HepG2 (cell line): ENCODE results near the gene ITGB2. TPM values are rescaled to one million over a fixed set of nuclear protein-coding genes. Genes with fewer than 3 reads are reported as not detected.

Experiments
- ARNTL ChIP-seq: sonication (generic); formaldehyde crosslinking; IDR thresholded peaks from 2 replicates; pipeline ENCODE4 v1.4.0; 2020; ENCODE audit warnings: mild to moderate bottlenecking, missing genetic modification reagents
- KLF15 ChIP-seq: sonication (generic); formaldehyde crosslinking; IDR thresholded peaks from 2 replicates; pipeline ENCODE4 v1.8.1; 2023; ENCODE audit warnings: borderline replicate concordance, mild to moderate bottlenecking, inconsistent platforms, missing genetic modification reagents, mixed read lengths
- MBD4 ChIP-seq: IDR thresholded peaks from 2 replicates; pipeline ENCODE4 v1.6.1; 2012; ENCODE audit warnings: low read length, inconsistent platforms, borderline replicate concordance
- MZF1 ChIP-seq: sonication (generic); formaldehyde crosslinking; IDR thresholded peaks from 2 replicates; pipeline ENCODE4 v1.8.1; 2023; ENCODE audit warnings: mild to moderate bottlenecking, missing genetic modification reagents, borderline replicate concordance
- SMAD3 ChIP-seq: sonication (generic); formaldehyde crosslinking; IDR thresholded peaks from 2 replicates; pipeline ENCODE4 v1.4.0; 2020; ENCODE audit warnings: missing genetic modification reagents
- SNRNP70 ChIP-seq: fragments of 200-400 bp; formaldehyde crosslinking; IDR thresholded peaks from 2 replicates; pipeline ENCODE4 v1.6.1; 2017; ENCODE audit warnings: mild to moderate bottlenecking, low read depth, low read length, moderate library complexity
- ZMYM4 ChIP-seq: sonication (generic); formaldehyde crosslinking; IDR thresholded peaks from 2 replicates; pipeline ENCODE4 v1.8.1; 2023; ENCODE audit warnings: mild to moderate bottlenecking, missing genetic modification reagents
- ZNF256 ChIP-seq: sonication (generic); formaldehyde crosslinking; conservative IDR thresholded peaks from 2 replicates; pipeline ENCODE4 v1.4.0; 2020; ENCODE audit warnings: missing genetic modification reagents
- ZNF30 ChIP-seq: sonication (generic); formaldehyde crosslinking; IDR thresholded peaks from 2 replicates; pipeline ENCODE4 v1.5.0; 2020; ENCODE audit warnings: mild to moderate bottlenecking, missing genetic modification reagents
- ZNF777 ChIP-seq: sonication (generic); formaldehyde crosslinking; IDR thresholded peaks from 2 replicates; pipeline ENCODE4 v1.4.0; 2020; ENCODE audit warnings: missing genetic modification reagents
- polyA plus RNA-seq, 8 experiments: library from polyadenylated mRNA; depleted of rRNA in 3 of 8; stranded (reverse) in 7 of 8; unstranded in 1 of 8; fragments of >200 nt; fragmentation: Illumina TruSeq in 4 of 8; extraction: Trizol in 4 of 8; gene quantifications; 2 replicates each; pipeline versions ENCODE4 v1.2.1 to v1.2.3, GENCODE V29; 2011 to 2016; ENCODE audit warnings: low read depth in 4 of 8, missing spikeins in 1 of 8, mixed read lengths in 1 of 8; ENCODE audit not compliant: insufficient read depth in 1 of 8
- total RNA-seq, 5 experiments: library from RNA; depleted of rRNA; stranded (reverse); fragments of >200 nt; fragmentation: Illumina TruSeq; extraction: Trizol; gene quantifications; 2 replicates each; pipeline ENCODE4 v1.2.3, GENCODE V29; 2016; ENCODE audit warnings: low read depth in 1 of 5
- TF ChIP-seq, protein P1 (sequence below), 2 experiments: fragments of 450-650 bp in 1 of 2; sonication (generic) in 1 of 2; formaldehyde crosslinking in 1 of 2; IDR thresholded peaks; 2 replicates each; pipeline versions ENCODE4 v1.6.1 to v1.8.0; 2016 to 2022; ENCODE audit warnings: antibody characterized with exemption in 1 of 2, mild to moderate bottlenecking in 1 of 2, missing genetic modification reagents in 1 of 2
- TF ChIP-seq, protein P2 (sequence below): sonication (generic); formaldehyde crosslinking; IDR thresholded peaks from 2 replicates; pipeline ENCODE4 v1.4.0; 2020; ENCODE audit warnings: missing genetic modification reagents
- TF ChIP-seq, protein P3 (sequence below): sonication (generic); formaldehyde crosslinking; IDR thresholded peaks from 2 replicates; pipeline ENCODE4 v1.4.0; 2020; ENCODE audit warnings: missing genetic modification reagents

ITGB2 gene
- total and polyA plus RNA-seq, 2 of the 13 experiments (the other 11 are each of a cell fraction or from before 2014, with no cell fraction given), result 4.2 to 18.0 TPM

DNA sequence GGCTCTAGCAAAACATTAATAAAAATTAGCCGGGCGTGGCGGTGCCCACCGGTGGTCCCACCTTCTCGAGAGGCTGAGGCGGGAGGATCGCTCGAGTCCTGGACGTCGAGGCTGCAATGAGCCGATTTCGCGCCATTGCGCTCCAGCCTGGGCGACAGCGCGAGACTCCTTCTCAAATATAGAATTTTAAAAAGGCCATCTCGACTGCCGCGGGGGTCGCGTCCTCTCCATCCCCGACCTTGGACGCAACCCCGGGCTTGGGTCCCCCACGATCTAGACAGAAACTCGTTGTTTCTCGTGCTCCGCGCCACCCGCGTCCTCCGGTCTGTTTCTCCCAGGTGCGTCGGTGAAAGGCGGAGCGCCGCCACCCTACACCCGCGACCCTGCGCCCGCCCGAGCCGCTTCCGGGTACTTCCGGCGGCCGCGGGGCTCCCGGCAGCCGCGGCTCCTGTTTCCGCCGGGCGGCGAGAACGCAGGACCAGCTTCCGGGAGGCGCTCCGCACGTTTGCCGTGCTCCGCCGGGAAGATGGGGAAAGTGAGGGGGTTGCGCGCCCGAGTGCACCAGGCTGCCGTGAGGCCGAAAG lies 18.9 kb upstream of the ITGB2 start, which contains the start of gene SLX9 (continued):
- TF ChIP-seq ZMYM4 (CRISPR knock-in tag), result 0 out of 2 replicates have a peak, but pooled peaks have one; percentile 56
- TF ChIP-seq, protein P1, sequence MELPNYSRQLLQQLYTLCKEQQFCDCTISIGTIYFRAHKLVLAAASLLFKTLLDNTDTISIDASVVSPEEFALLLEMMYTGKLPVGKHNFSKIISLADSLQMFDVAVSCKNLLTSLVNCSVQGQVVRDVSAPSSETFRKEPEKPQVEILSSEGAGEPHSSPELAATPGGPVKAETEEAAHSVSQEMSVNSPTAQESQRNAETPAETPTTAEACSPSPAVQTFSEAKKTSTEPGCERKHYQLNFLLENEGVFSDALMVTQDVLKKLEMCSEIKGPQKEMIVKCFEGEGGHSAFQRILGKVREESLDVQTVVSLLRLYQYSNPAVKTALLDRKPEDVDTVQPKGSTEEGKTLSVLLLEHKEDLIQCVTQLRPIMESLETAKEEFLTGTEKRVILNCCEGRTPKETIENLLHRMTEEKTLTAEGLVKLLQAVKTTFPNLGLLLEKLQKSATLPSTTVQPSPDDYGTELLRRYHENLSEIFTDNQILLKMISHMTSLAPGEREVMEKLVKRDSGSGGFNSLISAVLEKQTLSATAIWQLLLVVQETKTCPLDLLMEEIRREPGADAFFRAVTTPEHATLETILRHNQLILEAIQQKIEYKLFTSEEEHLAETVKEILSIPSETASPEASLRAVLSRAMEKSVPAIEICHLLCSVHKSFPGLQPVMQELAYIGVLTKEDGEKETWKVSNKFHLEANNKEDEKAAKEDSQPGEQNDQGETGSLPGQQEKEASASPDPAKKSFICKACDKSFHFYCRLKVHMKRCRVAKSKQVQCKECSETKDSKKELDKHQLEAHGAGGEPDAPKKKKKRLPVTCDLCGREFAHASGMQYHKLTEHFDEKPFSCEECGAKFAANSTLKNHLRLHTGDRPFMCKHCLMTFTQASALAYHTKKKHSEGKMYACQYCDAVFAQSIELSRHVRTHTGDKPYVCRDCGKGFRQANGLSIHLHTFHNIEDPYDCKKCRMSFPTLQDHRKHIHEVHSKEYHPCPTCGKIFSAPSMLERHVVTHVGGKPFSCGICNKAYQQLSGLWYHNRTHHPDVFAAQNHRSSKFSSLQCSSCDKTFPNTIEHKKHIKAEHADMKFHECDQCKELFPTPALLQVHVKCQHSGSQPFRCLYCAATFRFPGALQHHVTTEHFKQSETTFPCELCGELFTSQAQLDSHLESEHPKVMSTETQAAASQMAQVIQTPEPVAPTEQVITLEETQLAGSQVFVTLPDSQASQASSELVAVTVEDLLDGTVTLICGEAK (IDR thresholded peaks at IDR 0.05), result peak; percentile 97
- TF ChIP-seq, protein P1 (CRISPR knock-in tag; IDR thresholded peaks at IDR 0.05), result peak; percentile 88
- TF ChIP-seq ZNF777 (CRISPR knock-in tag), result peak; percentile 89
- no peak for TF ChIP-seq MZF1 (CRISPR knock-in tag)
- peak; percentile 32; the same call in 1 of the 2 replicates for TF ChIP-seq ZNF256 (CRISPR knock-in tag)
- no peak for TF ChIP-seq KLF15 (CRISPR knock-in tag)
- TF ChIP-seq SMAD3 (CRISPR knock-in tag), result peak; percentile 69; the same call in 1 of the 2 replicates
- TF ChIP-seq, protein P2, sequence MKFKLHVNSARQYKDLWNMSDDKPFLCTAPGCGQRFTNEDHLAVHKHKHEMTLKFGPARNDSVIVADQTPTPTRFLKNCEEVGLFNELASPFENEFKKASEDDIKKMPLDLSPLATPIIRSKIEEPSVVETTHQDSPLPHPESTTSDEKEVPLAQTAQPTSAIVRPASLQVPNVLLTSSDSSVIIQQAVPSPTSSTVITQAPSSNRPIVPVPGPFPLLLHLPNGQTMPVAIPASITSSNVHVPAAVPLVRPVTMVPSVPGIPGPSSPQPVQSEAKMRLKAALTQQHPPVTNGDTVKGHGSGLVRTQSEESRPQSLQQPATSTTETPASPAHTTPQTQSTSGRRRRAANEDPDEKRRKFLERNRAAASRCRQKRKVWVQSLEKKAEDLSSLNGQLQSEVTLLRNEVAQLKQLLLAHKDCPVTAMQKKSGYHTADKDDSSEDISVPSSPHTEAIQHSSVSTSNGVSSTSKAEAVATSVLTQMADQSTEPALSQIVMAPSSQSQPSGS (CRISPR knock-in tag), result peak; percentile 59; the same call in 1 of the 2 replicates
- no peak for TF ChIP-seq SNRNP70
- TF ChIP-seq, protein P3, sequence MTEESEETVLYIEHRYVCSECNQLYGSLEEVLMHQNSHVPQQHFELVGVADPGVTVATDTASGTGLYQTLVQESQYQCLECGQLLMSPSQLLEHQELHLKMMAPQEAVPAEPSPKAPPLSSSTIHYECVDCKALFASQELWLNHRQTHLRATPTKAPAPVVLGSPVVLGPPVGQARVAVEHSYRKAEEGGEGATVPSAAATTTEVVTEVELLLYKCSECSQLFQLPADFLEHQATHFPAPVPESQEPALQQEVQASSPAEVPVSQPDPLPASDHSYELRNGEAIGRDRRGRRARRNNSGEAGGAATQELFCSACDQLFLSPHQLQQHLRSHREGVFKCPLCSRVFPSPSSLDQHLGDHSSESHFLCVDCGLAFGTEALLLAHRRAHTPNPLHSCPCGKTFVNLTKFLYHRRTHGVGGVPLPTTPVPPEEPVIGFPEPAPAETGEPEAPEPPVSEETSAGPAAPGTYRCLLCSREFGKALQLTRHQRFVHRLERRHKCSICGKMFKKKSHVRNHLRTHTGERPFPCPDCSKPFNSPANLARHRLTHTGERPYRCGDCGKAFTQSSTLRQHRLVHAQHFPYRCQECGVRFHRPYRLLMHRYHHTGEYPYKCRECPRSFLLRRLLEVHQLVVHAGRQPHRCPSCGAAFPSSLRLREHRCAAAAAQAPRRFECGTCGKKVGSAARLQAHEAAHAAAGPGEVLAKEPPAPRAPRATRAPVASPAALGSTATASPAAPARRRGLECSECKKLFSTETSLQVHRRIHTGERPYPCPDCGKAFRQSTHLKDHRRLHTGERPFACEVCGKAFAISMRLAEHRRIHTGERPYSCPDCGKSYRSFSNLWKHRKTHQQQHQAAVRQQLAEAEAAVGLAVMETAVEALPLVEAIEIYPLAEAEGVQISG (CRISPR knock-in tag), result peak; percentile 94
- peak; percentile 79; the same call in 1 of the 2 replicates for TF ChIP-seq ARNTL
- no peak for TF ChIP-seq MBD4
- TF ChIP-seq ZNF30 (CRISPR knock-in tag), result no peak
